HG03565 (cell line): Measurements from ENCODE around the gene TCEA2.

Experiments
- ATAC-seq: cut with Tn5 transposase; IDR thresholded peaks from one replicate; pipeline ENCODE4 v1.9.1; 2021; ENCODE audit warnings: mild to moderate bottlenecking, moderate library complexity; ENCODE audit not compliant: unreplicated experiment

Gene TCEA2

DNA sequence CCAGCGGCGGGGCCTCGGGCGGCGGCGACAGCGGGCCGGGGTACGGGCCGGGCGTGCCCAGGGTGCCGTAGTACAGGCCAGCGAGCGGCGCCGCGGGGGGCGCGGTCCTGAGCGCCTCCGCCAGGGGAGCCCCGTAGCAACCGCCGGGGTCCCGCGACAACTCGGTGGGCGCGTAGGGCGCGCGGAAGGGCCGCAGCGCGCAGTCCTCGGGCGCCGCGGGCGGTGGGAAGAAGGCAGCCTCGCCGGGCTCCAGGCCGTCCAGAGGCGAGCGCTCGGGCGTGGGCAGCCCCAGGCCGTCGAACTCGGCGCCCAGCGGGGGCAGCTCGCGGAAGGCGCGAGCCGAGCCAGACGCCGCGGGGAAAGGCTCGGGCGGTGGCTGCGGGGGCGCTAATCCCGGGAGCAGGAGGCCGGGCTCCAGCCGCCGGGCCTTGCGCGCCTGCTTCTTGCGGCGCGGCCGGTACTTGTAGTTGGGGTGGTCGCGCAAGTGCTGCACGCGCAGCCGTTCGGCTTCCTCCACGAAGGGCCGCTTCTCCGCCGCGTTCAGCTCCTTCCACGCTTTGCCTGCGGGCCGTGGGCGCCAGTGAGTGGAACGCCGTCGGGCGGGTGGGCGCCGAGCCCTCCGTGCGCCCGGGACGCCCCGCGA, 14.5 kb upstream of the TCEA2 start:
- ATAC-seq, result no peak

GRCh38 chr20:64049060-64049877, 13.7 kb upstream of the TCEA2 start, which contains the start of gene SOX18:
SOX18 (minus strand) TSS chr20:64049639; CDS start chr20:64049516, 123 bp downstream.
- ATAC-seq, result no peak

DNA sequence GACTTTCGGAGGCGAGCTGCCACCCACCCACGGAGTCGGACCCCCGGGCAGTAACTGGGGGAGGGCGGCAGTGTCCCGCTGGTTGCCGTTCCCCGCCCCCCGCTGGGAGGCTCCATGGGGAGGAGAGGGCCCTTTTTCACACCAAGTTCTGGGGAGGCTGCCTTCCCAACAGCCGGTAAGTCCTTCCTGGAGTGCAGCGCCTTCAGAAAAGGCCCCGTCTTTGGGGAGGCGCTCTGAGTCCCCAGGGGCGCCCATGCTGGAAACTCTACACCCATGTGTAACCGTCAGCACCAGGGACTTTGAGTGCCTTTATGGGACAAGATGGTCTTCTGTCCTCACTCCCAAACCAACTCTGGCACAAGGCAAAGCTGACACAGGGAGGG, 13.1 kb upstream of the TCEA2 start:
- no peak for ATAC-seq

- no peak for ATAC-seq
Measured at GRCh38 chr20:64050261-64051032, 12.6 kb upstream of the TCEA2 start.

GRCh38 chr20:64051033-64051452, 12.0 kb upstream of the TCEA2 start:
- no peak for ATAC-seq

GRCh38 chr20:64051561-64052325, 11.3 kb upstream of the TCEA2 start:
- no peak for ATAC-seq

GRCh38 chr20:64052326-64052722, 10.7 kb upstream of the TCEA2 start:
- no peak for ATAC-seq

GRCh38 chr20:64052987-64053840, 9.8 kb upstream of the TCEA2 start:
- ATAC-seq, result no peak

GRCh38 chr20:64053841-64054661, 8.9 kb upstream of the TCEA2 start:
- no peak for ATAC-seq

DNA sequence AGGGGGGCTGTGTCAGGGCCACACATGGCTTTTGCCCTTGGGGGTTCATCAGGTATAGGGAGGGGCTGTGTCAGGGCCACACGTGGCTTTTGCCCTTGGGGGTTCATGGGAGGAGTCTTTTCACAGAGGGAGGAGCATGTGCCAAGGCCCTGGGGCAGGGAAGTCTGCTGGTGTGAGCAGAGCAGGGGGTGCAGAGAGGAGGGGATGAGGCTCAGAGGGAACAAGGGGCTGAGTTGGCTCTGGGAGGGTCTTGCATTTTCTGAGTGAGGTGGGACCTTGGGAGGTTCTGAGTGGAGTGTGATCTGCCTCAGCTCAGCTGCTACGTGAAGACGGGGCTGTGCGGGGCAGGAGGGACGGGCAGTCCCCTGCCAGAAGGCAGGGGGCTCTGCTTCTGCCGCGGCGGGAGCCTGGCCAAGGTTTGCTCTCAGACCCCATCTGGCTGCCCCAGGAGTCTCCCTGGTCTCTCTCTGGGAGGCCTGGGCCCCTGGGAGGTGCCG, 7.6 kb upstream of the TCEA2 start:
- ATAC-seq, result no peak

DNA sequence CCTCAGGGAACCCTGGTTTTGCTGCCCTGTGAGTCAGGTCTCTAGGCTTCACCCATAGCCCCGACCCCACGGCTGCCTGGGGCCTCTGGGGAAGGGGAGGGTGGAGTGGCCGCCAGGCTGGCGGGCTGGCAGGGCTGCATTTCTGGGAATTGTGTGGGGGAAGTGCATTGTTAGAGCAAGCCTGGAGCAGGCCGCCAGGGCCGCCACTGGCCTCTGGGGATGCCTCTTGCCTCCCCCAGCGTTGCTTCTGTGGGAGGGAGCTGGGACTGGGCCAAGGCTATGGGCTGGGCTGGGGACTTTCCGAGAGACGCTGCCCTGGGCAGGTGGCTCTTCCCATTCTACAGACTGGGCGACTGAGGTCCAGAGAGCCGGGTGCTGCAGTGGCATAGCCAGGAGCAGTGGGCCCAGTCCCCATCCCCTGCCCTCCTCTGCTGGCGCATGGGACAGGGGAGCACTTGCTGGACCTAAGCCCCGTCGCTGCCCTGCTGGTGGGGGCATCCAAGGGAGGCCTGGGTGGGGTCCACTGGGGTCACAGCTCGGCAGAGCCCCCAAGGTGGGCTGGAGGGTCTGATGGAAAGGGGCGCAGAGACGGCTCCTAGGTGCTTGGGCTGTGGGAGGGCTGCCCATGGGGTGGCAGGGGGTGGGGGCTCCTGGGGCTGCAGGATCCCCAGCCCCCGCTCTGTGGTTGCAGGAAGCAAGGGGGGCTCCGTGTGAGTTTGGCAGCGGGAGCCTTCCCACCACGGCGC, 6.9 kb upstream of the TCEA2 start:
- ATAC-seq, result no peak

DNA sequence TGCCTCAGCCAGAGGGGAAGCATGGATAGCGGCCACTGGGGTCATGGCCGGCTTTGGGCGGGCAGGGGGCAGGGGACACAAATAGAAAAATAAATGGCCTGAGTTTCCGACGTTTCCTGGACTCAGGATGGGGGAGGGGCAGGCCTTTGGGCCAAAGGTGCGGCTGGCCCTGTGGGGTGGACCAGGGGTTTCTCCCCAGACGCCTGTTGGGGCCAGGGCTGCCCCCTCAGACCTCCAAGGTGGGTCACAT, 6.4 kb upstream of the TCEA2 start:
- no peak for ATAC-seq

GRCh38 chr20:64056889-64057627, 5.9 kb upstream of the TCEA2 start:
- no peak for ATAC-seq

- no peak for ATAC-seq
Measured at GRCh38 chr20:64057628-64058498, 5.1 kb upstream of the TCEA2 start.

DNA sequence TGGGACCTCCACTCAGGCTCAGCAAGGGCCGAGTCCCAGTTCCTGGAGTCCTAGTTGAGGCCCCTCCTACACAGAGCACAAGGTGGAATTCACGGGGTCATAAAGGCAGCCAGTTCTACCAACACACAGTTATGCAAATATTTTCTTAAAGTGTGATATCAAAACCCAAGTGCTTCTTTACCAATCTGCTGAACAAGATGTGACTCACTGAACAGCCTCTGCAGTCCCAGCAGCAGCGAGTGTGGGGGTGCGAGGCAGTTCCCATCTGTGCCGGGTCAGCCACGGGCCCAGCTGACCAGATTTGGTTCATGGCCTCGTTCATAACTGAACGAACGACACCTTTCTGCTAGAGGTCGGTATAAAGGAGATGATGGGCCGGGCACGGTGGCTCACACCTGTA, 4.5 kb upstream of the TCEA2 start:
- ATAC-seq, result no peak

- ATAC-seq, result no peak
Measured at GRCh38 chr20:64062276-64062595, 762 bp upstream of the TCEA2 start.
